A673 (cell line): Measurements from ENCODE around the gene RXRA. TPM values are rescaled to one million over a fixed set of nuclear protein-coding genes. Genes with fewer than 3 reads are reported as not detected.

ENCODE experiments used
- BruUV-seq: library from RNA; stranded (reverse); fragments of 400-500 nt; replicated peaks from 2 replicates; lab custom pipeline; 2021; lab: Mats Ljungman, UMichigan
- CTCF ChIA-PET: fragments of 300-600 bp; sonication (Branson Sonifier 250); formaldehyde crosslinking; loops from one replicate; lab custom pipeline; 2022; ENCODE audit warnings: antibody characterized with exemption; lab: Charles Lee
- POLR2A ChIA-PET: fragments of 300-600 bp; sonication (Branson Sonifier 250); formaldehyde crosslinking; loops from one replicate; lab custom pipeline; 2022; ENCODE audit warnings: antibody characterized with exemption; ENCODE audit not compliant: low non-redundant PET; lab: Charles Lee
- DNase-seq: peaks from one replicate; pipeline ENCODE4 v3.0.0-alpha.2; 2015; ENCODE audit warnings: low spot score
- H3K27ac ChIP-seq: fragments of 200-600 bp; sonication (generic); 2 replicates; pipeline ENCODE4 v1.5.1; 2016; ENCODE audit warnings: mixed run types, low read depth, mild to moderate bottlenecking, mixed read lengths, antibody characterized with exemption, low read length; ENCODE audit not compliant: poor library complexity, severe bottlenecking
- H3K27me3 ChIP-seq: fragments of 200-600 bp; sonication (generic); replicated peaks from 2 replicates; pipeline ENCODE4 v1.6.1; 2017; ENCODE audit warnings: mixed run types, low read depth, mild to moderate bottlenecking, mixed read lengths, antibody characterized with exemption, low read length; ENCODE audit not compliant: insufficient read depth, poor library complexity
- H3K36me3 ChIP-seq: fragments of 200-600 bp; sonication (generic); 2 replicates; pipeline ENCODE4 v1.6.1; 2016; ENCODE audit warnings: mixed run types, mild to moderate bottlenecking, mixed read lengths, antibody characterized with exemption, low read length; ENCODE audit not compliant: insufficient read depth, poor library complexity, severe bottlenecking
- H3K4me1 ChIP-seq: fragments of 200-600 bp; sonication (generic); 2 replicates; pipeline ENCODE4 v1.6.1; 2017; ENCODE audit warnings: mixed run types, mild to moderate bottlenecking, mixed read lengths, antibody characterized with exemption, low read length; ENCODE audit not compliant: insufficient read depth, poor library complexity, severe bottlenecking
- H3K4me3 ChIP-seq: fragments of 200-600 bp; sonication (generic); 2 replicates; pipeline ENCODE4 v1.5.1; 2016; ENCODE audit warnings: low read depth, mixed run types, mild to moderate bottlenecking, mixed read lengths, low read length; ENCODE audit not compliant: poor library complexity, severe bottlenecking
- H3K9me3 ChIP-seq: fragments of 200-600 bp; sonication (generic); 2 replicates; pipeline ENCODE4 v1.6.1; 2016; ENCODE audit warnings: mixed run types, low read depth, mild to moderate bottlenecking, mixed read lengths, antibody characterized with exemption, low read length; ENCODE audit not compliant: poor library complexity, severe bottlenecking
- EZH2 ChIP-seq: fragments of 200-600 bp; sonication (generic); IDR thresholded peaks from 2 replicates; pipeline ENCODE4 v1.6.1; 2017; ENCODE audit warnings: borderline replicate concordance, low read depth, mild to moderate bottlenecking, mixed read lengths, antibody characterized with exemption, low read length; ENCODE audit not compliant: poor library complexity, severe bottlenecking
- intact Hi-C: fragments of 100-400 bp; cut with micrococcal nuclease; formaldehyde crosslinking; loops from one replicate; pipeline ENCODE4 v1.10.0; 2022; ENCODE audit not compliant: unreplicated experiment
- total RNA-seq: library from RNA; stranded (reverse); gene quantifications from 2 replicates; pipeline ENCODE4 v1.2.3, GENCODE V29; 2021
- TF ChIP-seq, protein P1 (sequence below): fragments of 300-800, 200-600 bp; sonication (generic); conservative IDR thresholded peaks from 2 replicates; pipeline ENCODE4 v1.5.1; 2017; ENCODE audit warnings: low read depth, mild to moderate bottlenecking, antibody characterized with exemption, low read length, moderate library complexity, mixed read lengths

Gene RXRA
- total RNA-seq, 1 experiment from 2014 or later: 54.1 TPM

DNA sequence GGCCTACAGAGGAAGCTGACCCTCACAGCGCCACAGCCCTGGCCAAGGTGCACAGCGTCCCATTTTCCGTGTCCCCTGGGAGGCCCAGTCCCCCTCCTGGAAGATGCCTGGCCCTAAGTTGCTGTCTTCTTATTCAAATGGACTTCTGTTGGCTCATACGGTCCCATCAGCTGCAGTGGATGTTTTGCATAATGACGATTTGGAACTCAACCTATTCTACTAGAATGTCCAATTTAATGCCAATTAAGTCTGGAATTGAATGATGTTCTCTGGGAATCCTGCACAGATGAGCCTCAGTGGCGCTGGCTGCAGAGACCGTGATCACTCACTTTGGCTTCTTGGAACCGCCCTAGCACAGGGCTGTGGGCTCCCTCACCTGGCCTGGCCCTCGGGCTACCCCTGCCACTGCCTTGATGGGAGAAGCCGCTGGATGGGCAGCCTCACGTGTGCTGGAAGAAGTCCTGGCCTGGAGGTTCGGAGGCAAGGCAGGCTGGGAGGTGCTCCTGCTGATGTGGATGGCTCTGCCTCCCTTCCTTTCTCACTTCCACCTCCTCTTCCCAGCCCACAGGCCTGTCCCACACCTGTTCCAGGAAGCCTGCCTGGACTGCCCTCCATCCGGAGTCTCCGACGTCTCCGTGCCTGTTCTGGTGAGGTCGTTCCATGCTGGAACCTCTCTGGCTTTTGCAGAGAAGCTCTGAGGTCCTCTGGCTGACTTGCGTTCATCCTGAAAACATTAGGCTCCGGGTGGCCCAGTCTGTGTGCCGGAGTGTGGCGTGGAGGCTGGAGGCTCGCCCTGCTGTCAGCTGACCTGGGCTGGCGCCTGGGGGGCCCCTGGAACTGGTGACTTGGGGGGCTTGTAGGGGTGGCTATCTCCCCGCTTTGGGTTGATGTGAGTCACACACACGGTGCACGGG lies 147.1 kb downstream of the RXRA start:
- H3K9me3 ChIP-seq: no peaks in the 10 kb centered on the region
- peak overlapping the region; percentile 37 for H3K27ac ChIP-seq
- ChIA-PET CTCF (no interaction called here), POLR2A (no interaction called here)
- BruUV-seq: no TSS peak
- intact Hi-C loops: no loop called here
- TF ChIP-seq, protein P1, sequence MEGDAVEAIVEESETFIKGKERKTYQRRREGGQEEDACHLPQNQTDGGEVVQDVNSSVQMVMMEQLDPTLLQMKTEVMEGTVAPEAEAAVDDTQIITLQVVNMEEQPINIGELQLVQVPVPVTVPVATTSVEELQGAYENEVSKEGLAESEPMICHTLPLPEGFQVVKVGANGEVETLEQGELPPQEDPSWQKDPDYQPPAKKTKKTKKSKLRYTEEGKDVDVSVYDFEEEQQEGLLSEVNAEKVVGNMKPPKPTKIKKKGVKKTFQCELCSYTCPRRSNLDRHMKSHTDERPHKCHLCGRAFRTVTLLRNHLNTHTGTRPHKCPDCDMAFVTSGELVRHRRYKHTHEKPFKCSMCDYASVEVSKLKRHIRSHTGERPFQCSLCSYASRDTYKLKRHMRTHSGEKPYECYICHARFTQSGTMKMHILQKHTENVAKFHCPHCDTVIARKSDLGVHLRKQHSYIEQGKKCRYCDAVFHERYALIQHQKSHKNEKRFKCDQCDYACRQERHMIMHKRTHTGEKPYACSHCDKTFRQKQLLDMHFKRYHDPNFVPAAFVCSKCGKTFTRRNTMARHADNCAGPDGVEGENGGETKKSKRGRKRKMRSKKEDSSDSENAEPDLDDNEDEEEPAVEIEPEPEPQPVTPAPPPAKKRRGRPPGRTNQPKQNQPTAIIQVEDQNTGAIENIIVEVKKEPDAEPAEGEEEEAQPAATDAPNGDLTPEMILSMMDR: no peak
- no peak for TF ChIP-seq EZH2
- H3K4me1 ChIP-seq: peaks cover 11% of the 10 kb centered on the region
- H3K36me3 ChIP-seq: no peaks in the 10 kb centered on the region
- no peak overlapping the region for H3K4me3 ChIP-seq
- H3K27me3 ChIP-seq: no peaks in the 10 kb centered on the region
- DNase-seq: no peak

DNA sequence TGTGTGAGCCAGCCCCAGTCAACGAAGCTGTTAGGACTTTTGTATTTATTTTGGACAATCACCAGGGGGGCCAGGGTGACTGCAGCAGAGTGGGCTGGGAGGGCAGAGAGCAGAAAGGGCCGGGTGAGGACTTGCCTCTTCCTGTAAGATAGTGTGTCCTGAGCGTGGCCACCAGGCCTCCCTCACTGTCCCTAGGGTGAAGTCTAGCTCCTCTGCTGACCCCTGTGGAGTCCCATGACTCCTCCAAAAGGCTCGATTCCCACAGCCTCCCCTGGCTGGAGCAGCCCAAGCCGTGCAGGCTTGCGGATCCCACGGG lies 147.8 kb downstream of the RXRA start:
- CTCF ChIA-PET: no interaction called here
- no peak for TF ChIP-seq EZH2
- TF ChIP-seq, protein P1: no peak
- no peaks in the 10 kb centered on the region for H3K9me3 ChIP-seq
- no peak for DNase-seq
- H3K27me3 ChIP-seq: no peaks in the 10 kb centered on the region
- no peaks in the 10 kb centered on the region for H3K36me3 ChIP-seq
- peak overlapping the region; percentile 37 for H3K27ac ChIP-seq
- H3K4me1 ChIP-seq: peaks cover 11% of the 10 kb centered on the region
- H3K4me3 ChIP-seq: no peak overlapping the region
- POLR2A ChIA-PET: no interaction called here
- intact Hi-C loops: no loop called here
- no TSS peak for BruUV-seq

DNA sequence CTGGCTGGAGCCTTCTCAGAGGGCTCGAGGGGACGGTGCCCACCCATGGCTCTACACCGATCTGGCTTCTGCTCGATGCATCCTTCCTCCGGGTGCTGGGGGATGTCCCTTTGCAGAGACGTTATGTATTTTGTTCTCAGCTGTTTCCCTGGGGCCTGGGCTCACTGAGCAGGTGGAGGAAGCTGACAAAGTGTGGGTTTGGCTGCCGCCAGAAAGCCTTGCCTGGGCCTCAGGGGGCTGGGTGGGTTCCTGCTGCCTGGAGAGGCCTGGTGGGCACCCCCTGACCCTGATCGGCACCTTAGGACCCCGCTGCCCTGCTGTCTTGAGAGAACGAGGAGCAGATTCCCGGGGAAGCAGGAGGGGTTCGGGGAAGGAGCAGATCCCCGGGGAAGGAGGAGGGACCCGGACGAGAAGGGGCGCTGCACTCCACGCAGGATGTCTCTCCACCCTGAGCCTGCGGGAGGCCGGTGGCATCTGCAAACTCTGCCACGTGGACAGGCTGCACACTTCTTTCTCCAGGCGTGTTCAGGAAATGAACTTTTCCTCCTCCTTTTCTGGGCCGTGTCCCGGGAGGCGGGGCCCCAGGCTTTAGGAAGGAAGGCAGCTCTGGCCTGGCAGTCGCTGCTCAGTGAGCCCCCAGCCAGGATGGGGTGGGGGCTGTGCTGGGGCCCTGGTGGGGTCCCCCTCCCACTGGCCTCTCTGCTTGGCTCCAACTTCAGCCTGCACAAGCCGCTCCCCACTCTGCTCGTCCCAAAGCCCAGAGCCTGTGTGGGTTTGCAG lies 148.9 kb downstream of the RXRA start:
- no peaks in the 10 kb centered on the region for H3K36me3 ChIP-seq
- intact Hi-C loops: no loop called here
- H3K27me3 ChIP-seq: no peaks in the 10 kb centered on the region
- POLR2A ChIA-PET: no interaction called here
- DNase-seq: peak; percentile 86
- CTCF ChIA-PET: no interaction called here
- TF ChIP-seq, protein P1: peak; percentile 40
- TF ChIP-seq EZH2: no peak
- no peaks in the 10 kb centered on the region for H3K9me3 ChIP-seq
- H3K4me3 ChIP-seq: no peak overlapping the region
- BruUV-seq: no TSS peak
- H3K4me1 ChIP-seq: peaks cover 11% of the 10 kb centered on the region
- peak overlapping the region; percentile 74 for H3K27ac ChIP-seq
